Epithelial cell of esophagus (primary cell): Measurements from ENCODE around the gene ALDH5A1.
A peak's percentile ranks its signal among the peaks of the same experiment; 100 is the strongest.

ENCODE experiments used
- DNase-seq: peaks from one replicate; pipeline ENCODE4 v3.0.0; 2010; ENCODE audit warnings: low read depth
- H3K4me3 ChIP-seq: 2 replicates; pipeline ENCODE4 v1.5.1; 2011; ENCODE audit warnings: mild to moderate bottlenecking, low read length, control low read depth
- CTCF ChIP-seq: IDR thresholded peaks from 2 replicates; pipeline ENCODE4 v1.5.1; 2011; ENCODE audit warnings: low read depth, mild to moderate bottlenecking, low read length, control low read depth, inconsistent platforms; ENCODE audit not compliant: insufficient read depth; ENCODE audit errors: missing control alignments

ALDH5A1 gene

GRCh38 chr6:24536466-24536865 is 41.7 kb downstream of the ALDH5A1 start:
- no peak for DNase-seq
- H3K4me3 ChIP-seq, result no peak overlapping the region
- no peak for TF ChIP-seq CTCF

- no peak for TF ChIP-seq CTCF
- DNase-seq, result no peak
- no peak overlapping the region for H3K4me3 ChIP-seq
Observed at GRCh38 chr6:24537082-24537699, 42.4 kb downstream of the ALDH5A1 start.

GRCh38 chr6:24537771-24538385 is 43.1 kb downstream of the ALDH5A1 start:
- H3K4me3 ChIP-seq, result no peak overlapping the region
- peak; percentile 77 for DNase-seq
- TF ChIP-seq CTCF, result no peak

- DNase-seq, result no peak
- no peak overlapping the region for H3K4me3 ChIP-seq
- TF ChIP-seq CTCF, result no peak
Observed at GRCh38 chr6:24539416-24539815, 44.6 kb downstream of the ALDH5A1 start.

GRCh38 chr6:24540197-24540596 is 45.4 kb downstream of the ALDH5A1 start:
- TF ChIP-seq CTCF, result no peak
- no peak for DNase-seq
- H3K4me3 ChIP-seq, result no peak overlapping the region

DNA sequence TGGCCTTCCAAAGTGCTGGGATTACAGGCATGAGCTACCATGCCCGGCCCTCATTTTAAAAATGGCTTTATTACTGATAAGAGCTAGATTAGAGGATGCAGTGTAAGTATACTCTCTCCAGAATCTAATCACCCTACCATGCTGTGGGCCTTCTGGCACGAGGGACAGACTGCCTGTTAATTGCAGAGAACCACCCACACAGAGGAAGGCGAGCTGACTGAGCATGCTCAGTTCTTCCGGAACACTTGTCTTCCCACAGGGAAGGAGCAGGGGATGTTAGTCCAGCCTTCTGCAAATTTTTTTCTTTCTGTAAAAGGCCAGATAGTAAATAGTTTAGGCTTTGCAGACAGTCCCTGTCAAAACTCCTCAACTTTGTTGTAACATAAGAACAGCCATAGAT is 48.9 kb downstream of the ALDH5A1 start:
- TF ChIP-seq CTCF, result no peak
- DNase-seq, result no peak

GRCh38 chr6:24545183-24545582 is 50.4 kb downstream of the ALDH5A1 start:
- no peak for TF ChIP-seq CTCF
- DNase-seq, result no peak
- H3K4me3 ChIP-seq, result no peak overlapping the region

More for the DNA sequence above, 48.9 kb downstream of the ALDH5A1 start:
- no peak overlapping the region for H3K4me3 ChIP-seq
